ENCODE data around the gene TMEM19.
A peak's percentile ranks its signal among the peaks of the same experiment; 100 is the strongest.
"Not testable (repeated sequence)": the region's sequence is repeated elsewhere in the genome, so short reads cannot be mapped to it uniquely, and the experiment has no call there.

Gene TMEM19

GRCh38 chr12:71685312-71685906 lies 473 bp upstream of the TMEM19 start:
- peak overlapping the region; percentile 86 to 96 (median 88) for H3K4me3 ChIP-seq (ENCODE audit: low read depth in 1 of 5, low read length in 5 of 5)
- H3K4me1 ChIP-seq (ENCODE audit: control insufficient read depth in 5 of 5, insufficient read depth in 5 of 5, low read length in 5 of 5): peaks cover 0 to 33% (median 28%) of the 10 kb centered on the region in 5 donors
- peaks cover 0 to under 1% (median 0%) of the 10 kb centered on the region in 5 donors for H3K36me3 ChIP-seq (ENCODE audit: control insufficient read depth in 5 of 5, insufficient read depth in 5 of 5, low read length in 5 of 5)
- peak overlapping the region; percentile 52 to 89 (median 85) for H3K9ac ChIP-seq (ENCODE audit: low read length in 5 of 5)
- H3K27me3 ChIP-seq (ENCODE audit: control insufficient read depth in 5 of 5, insufficient read depth in 4 of 5, low read length in 5 of 5): no peaks in the 10 kb centered on the region
- peak overlapping the region; percentile 80 for H3K27ac ChIP-seq (ENCODE audit: low read depth, low read length)
- H3K9me3 ChIP-seq (ENCODE audit: control insufficient read depth in 5 of 5, low read length in 5 of 5): no peaks in the 10 kb centered on the region

DNA sequence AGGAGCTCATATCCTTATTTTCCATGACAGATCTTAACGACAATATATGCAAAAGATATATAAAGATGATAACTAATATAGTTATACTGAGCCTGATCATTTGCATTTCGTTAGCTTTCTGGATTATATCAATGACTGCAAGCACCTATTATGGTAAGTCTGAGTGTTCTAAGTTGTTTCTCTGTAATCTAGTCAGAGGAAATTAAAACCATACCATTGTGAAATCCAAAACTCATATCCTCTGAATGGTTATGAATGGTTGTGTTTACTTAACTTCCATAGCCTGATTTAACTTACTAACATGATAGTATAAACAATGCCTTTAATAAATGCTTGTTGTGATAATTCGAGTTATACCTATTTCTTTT lies 760 bp downstream of the TMEM19 start:
- Histone ChIP-seq H3K27me3 (ENCODE audit: control insufficient read depth in 5 of 5, insufficient read depth in 4 of 5, low read length in 5 of 5) (no peaks in the 10 kb centered on the region), H3K36me3 (ENCODE audit: control insufficient read depth in 5 of 5, insufficient read depth in 5 of 5, low read length in 5 of 5) (peaks cover 0 to 4% (median 0%) of the 10 kb centered on the region in 5 donors), H3K4me1 (ENCODE audit: control insufficient read depth in 5 of 5, insufficient read depth in 5 of 5, low read length in 5 of 5) (peaks cover 0 to 33% (median 28%) of the 10 kb centered on the region in 5 donors), H3K4me3 (ENCODE audit: low read depth in 1 of 5, low read length in 5 of 5) (peak overlapping the region; percentile 86 to 96 (median 88)), H3K9me3 (ENCODE audit: control insufficient read depth in 5 of 5, low read length in 5 of 5) (no peaks in the 10 kb centered on the region), H3K9ac (ENCODE audit: low read length in 5 of 5) (peak overlapping the region; percentile 60 to 89 (median 85)), H3K27ac (ENCODE audit: low read depth, low read length) (peak overlapping the region; percentile 80)

- not testable (repeated sequence) for H3K9me3 ChIP-seq (ENCODE audit: control insufficient read depth in 5 of 5, low read length in 5 of 5); H3K27me3 ChIP-seq (ENCODE audit: control insufficient read depth in 5 of 5, insufficient read depth in 4 of 5, low read length in 5 of 5); H3K27ac ChIP-seq (ENCODE audit: low read depth, low read length); H3K36me3 ChIP-seq (ENCODE audit: control insufficient read depth in 5 of 5, insufficient read depth in 5 of 5, low read length in 5 of 5)
- peaks cover 0 to 33% (median 28%) of the 10 kb centered on the region in 5 donors for H3K4me1 ChIP-seq (ENCODE audit: control insufficient read depth in 5 of 5, insufficient read depth in 5 of 5, low read length in 5 of 5)
- H3K4me3 ChIP-seq (ENCODE audit: low read depth in 1 of 5, low read length in 5 of 5): peak overlapping the region; percentile 86 to 96 (median 88)
- H3K9ac ChIP-seq (ENCODE audit: low read length in 5 of 5): peak overlapping the region in 4 of 5 donors; percentile 16 to 89 (median 85)
Observed at GRCh38 chr12:71687172-71687571, 1.3 kb downstream of the TMEM19 start.

GRCh38 chr12:71688961-71689570 lies 3.2 kb downstream of the TMEM19 start:
- Histone ChIP-seq H3K36me3 (ENCODE audit: control insufficient read depth in 5 of 5, insufficient read depth in 5 of 5, low read length in 5 of 5) (peaks cover 0 to 4% (median 0%) of the 10 kb centered on the region in 5 donors), H3K9me3 (ENCODE audit: control insufficient read depth in 5 of 5, low read length in 5 of 5) (no peaks in the 10 kb centered on the region), H3K27me3 (ENCODE audit: control insufficient read depth in 5 of 5, insufficient read depth in 4 of 5, low read length in 5 of 5) (no peaks in the 10 kb centered on the region), H3K9ac (ENCODE audit: low read length in 5 of 5) (no peak overlapping the region), H3K4me3 (ENCODE audit: low read depth in 1 of 5, low read length in 5 of 5) (no peak overlapping the region), H3K4me1 (ENCODE audit: control insufficient read depth in 5 of 5, insufficient read depth in 5 of 5, low read length in 5 of 5) (peaks cover 0 to 33% (median 28%) of the 10 kb centered on the region in 5 donors), H3K27ac (ENCODE audit: low read depth, low read length) (no peak overlapping the region)

DNA sequence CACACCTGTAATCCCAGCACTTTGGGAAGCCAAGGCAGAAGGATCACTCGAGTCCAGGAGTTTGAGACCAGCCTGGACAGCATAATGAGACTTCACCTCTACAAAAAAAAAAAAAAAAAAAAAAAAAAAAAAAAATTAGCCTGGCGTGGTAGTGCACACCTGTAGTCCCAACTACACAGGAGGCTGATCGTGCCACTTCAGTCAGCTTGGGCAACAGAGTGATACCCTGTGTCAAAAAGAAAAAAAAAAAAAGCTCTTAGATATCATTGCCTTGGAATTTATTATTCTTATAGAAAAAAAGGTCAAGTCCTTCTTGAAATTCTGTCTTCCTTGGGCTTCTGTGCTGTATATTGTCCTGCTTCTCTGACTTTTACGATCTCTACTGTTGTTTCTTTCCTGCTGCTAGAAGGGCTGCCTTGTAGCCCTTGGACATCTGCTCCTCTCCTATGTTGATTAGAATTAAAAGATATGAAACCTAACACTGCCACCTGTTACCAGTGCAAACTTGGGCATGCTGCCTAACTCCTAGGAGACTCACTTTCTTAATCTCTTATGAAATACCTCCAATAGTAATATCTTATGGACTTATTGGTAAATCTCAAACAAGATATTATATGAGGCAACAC lies 5.7 kb downstream of the TMEM19 start:
- no peaks in the 10 kb centered on the region for H3K27me3 ChIP-seq (ENCODE audit: control insufficient read depth in 5 of 5, insufficient read depth in 4 of 5, low read length in 5 of 5)
- H3K27ac ChIP-seq (ENCODE audit: low read depth, low read length): no peak overlapping the region
- H3K4me3 ChIP-seq (ENCODE audit: low read depth in 1 of 5, low read length in 5 of 5): no peak overlapping the region
- H3K9ac ChIP-seq (ENCODE audit: low read length in 5 of 5): no peak overlapping the region
- H3K4me1 ChIP-seq (ENCODE audit: control insufficient read depth in 5 of 5, insufficient read depth in 5 of 5, low read length in 5 of 5): peaks cover 0 to 24% (median 19%) of the 10 kb centered on the region in 5 donors
- no peaks in the 10 kb centered on the region for H3K9me3 ChIP-seq (ENCODE audit: control insufficient read depth in 5 of 5, low read length in 5 of 5)
- H3K36me3 ChIP-seq (ENCODE audit: control insufficient read depth in 5 of 5, insufficient read depth in 5 of 5, low read length in 5 of 5): peaks cover 0 to 4% (median 0%) of the 10 kb centered on the region in 5 donors

DNA sequence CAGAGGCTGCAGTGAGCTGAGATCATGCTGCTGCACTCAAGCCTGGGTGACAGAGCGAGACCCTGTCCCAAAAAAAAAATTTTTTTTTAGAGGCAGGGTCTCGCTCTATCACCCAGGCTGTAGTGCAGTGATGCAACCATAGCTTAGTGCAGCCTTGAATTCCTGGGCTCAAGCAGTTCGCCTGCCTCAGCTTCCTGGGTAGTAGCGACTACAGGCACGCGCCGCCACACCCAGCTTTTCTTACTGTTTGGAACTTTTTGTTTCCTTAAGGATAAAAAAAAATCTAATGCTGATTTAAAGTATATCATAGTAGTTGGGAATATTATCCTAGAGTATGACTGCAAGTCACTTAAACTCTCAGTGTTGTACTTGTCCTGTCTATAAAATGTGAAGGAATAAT lies 7.2 kb downstream of the TMEM19 start:
- Histone ChIP-seq H3K9ac (ENCODE audit: low read length in 5 of 5) (no peak overlapping the region), H3K27me3 (ENCODE audit: control insufficient read depth in 5 of 5, insufficient read depth in 4 of 5, low read length in 5 of 5) (no peaks in the 10 kb centered on the region), H3K4me1 (ENCODE audit: control insufficient read depth in 5 of 5, insufficient read depth in 5 of 5, low read length in 5 of 5) (peaks cover 0 to 10% (median 4%) of the 10 kb centered on the region in 5 donors), H3K36me3 (ENCODE audit: control insufficient read depth in 5 of 5, insufficient read depth in 5 of 5, low read length in 5 of 5) (peaks cover 4 to 18% (median 8%) of the 10 kb centered on the region in 5 donors), H3K9me3 (ENCODE audit: control insufficient read depth in 5 of 5, low read length in 5 of 5) (no peaks in the 10 kb centered on the region), H3K4me3 (ENCODE audit: low read depth in 1 of 5, low read length in 5 of 5) (no peak overlapping the region), H3K27ac (ENCODE audit: low read depth, low read length) (no peak overlapping the region)

GRCh38 chr12:71693651-71694050 lies 7.8 kb downstream of the TMEM19 start:
- peaks cover 7 to 23% (median 14%) of the 10 kb centered on the region in 5 donors for H3K36me3 ChIP-seq (ENCODE audit: control insufficient read depth in 5 of 5, insufficient read depth in 5 of 5, low read length in 5 of 5)
- not testable (repeated sequence) for H3K27me3 ChIP-seq (ENCODE audit: control insufficient read depth in 5 of 5, insufficient read depth in 4 of 5, low read length in 5 of 5); H3K4me3 ChIP-seq (ENCODE audit: low read depth in 1 of 5, low read length in 5 of 5); H3K9ac ChIP-seq (ENCODE audit: low read length in 5 of 5); H3K27ac ChIP-seq (ENCODE audit: low read depth, low read length); H3K4me1 ChIP-seq (ENCODE audit: control insufficient read depth in 5 of 5, insufficient read depth in 5 of 5, low read length in 5 of 5); H3K9me3 ChIP-seq (ENCODE audit: control insufficient read depth in 5 of 5, low read length in 5 of 5)

GRCh38 chr12:71694099-71694820 lies 8.4 kb downstream of the TMEM19 start:
- peaks cover 0 to 2% (median 0%) of the 10 kb centered on the region in 5 donors for H3K4me1 ChIP-seq (ENCODE audit: control insufficient read depth in 5 of 5, insufficient read depth in 5 of 5, low read length in 5 of 5)

GRCh38 chr12:71695782-71696181 lies 9.9 kb downstream of the TMEM19 start:
- Histone ChIP-seq H3K9me3 (ENCODE audit: control insufficient read depth in 5 of 5, low read length in 5 of 5) (no peaks in the 10 kb centered on the region), H3K36me3 (ENCODE audit: control insufficient read depth in 5 of 5, insufficient read depth in 5 of 5, low read length in 5 of 5) (peaks cover 24 to 37% (median 29%) of the 10 kb centered on the region in 5 donors), H3K9ac (ENCODE audit: low read length in 5 of 5) (no peak overlapping the region), H3K27ac (ENCODE audit: low read depth, low read length) (no peak overlapping the region), H3K4me3 (ENCODE audit: low read depth in 1 of 5, low read length in 5 of 5) (no peak overlapping the region), H3K4me1 (ENCODE audit: control insufficient read depth in 5 of 5, insufficient read depth in 5 of 5, low read length in 5 of 5) (no peaks in the 10 kb centered on the region), H3K27me3 (ENCODE audit: control insufficient read depth in 5 of 5, insufficient read depth in 4 of 5, low read length in 5 of 5) (no peaks in the 10 kb centered on the region)

More at GRCh38 chr12:71694099-71694820, 8.4 kb downstream of the TMEM19 start:
- no peaks in the 10 kb centered on the region for H3K9me3 ChIP-seq (ENCODE audit: control insufficient read depth in 5 of 5, low read length in 5 of 5)
- no peak overlapping the region for H3K27ac ChIP-seq (ENCODE audit: low read depth, low read length)
- H3K9ac ChIP-seq (ENCODE audit: low read length in 5 of 5): no peak overlapping the region
- no peak overlapping the region for H3K4me3 ChIP-seq (ENCODE audit: low read depth in 1 of 5, low read length in 5 of 5)
- peaks cover 13 to 29% (median 20%) of the 10 kb centered on the region in 5 donors for H3K36me3 ChIP-seq (ENCODE audit: control insufficient read depth in 5 of 5, insufficient read depth in 5 of 5, low read length in 5 of 5)
- no peaks in the 10 kb centered on the region for H3K27me3 ChIP-seq (ENCODE audit: control insufficient read depth in 5 of 5, insufficient read depth in 4 of 5, low read length in 5 of 5)
